HepG2 (cell line): ENCODE results near the gene CNTD1. TPM values are rescaled to one million over a fixed set of nuclear protein-coding genes. Genes with fewer than 3 reads are reported as not detected.
A peak's percentile ranks its signal among the peaks of the same experiment; 100 is the strongest.

ENCODE experiments used
- CC2D1A ChIP-seq: sonication (generic); formaldehyde crosslinking; IDR thresholded peaks from 2 replicates; pipeline ENCODE4 v1.8.1; 2023; ENCODE audit warnings: mild to moderate bottlenecking, missing genetic modification reagents
- DMTF1 ChIP-seq: sonication (generic); formaldehyde crosslinking; IDR thresholded peaks from 2 replicates; pipeline ENCODE4 v1.4.0; 2020; ENCODE audit warnings: mild to moderate bottlenecking, missing genetic modification reagents
- DR1 ChIP-seq: sonication (generic); formaldehyde crosslinking; IDR thresholded peaks from 2 replicates; pipeline ENCODE4 v1.8.0; 2021; ENCODE audit warnings: mild to moderate bottlenecking, missing genetic modification reagents, inconsistent platforms
- GABPA ChIP-seq, 2 experiments: IDR thresholded peaks; 2 replicates each; pipeline ENCODE4 v1.6.1; 2011 to 2016; ENCODE audit warnings: low read depth in 2 of 2, low read length in 1 of 2, missing biosample characterization in 1 of 2, missing genetic modification characterization in 1 of 2
- HMG20B ChIP-seq: conservative IDR thresholded peaks from 2 replicates; pipeline ENCODE4 v1.6.1; 2016; ENCODE audit warnings: missing genetic modification reagents, missing compliant biosample characterization
- HNF1B ChIP-seq: sonication (generic); formaldehyde crosslinking; IDR thresholded peaks from 2 replicates; pipeline ENCODE4 v1.5.1; 2020; ENCODE audit warnings: mild to moderate bottlenecking, moderate library complexity, missing genetic modification reagents
- HOXA3 ChIP-seq: sonication (generic); formaldehyde crosslinking; IDR thresholded peaks from 2 replicates; pipeline ENCODE4 v1.5.0; 2020; ENCODE audit warnings: missing genetic modification reagents
- IRF2 ChIP-seq: IDR thresholded peaks from 2 replicates; pipeline ENCODE4 v1.6.1; 2018; ENCODE audit warnings: missing genetic modification reagents, missing compliant biosample characterization
- KDM2A ChIP-seq: sonication (generic); formaldehyde crosslinking; IDR thresholded peaks from 2 replicates; pipeline ENCODE4 v1.4.0; 2020; ENCODE audit warnings: low read depth, missing genetic modification reagents, borderline replicate concordance
- MAFK ChIP-seq, 2 experiments: IDR thresholded peaks in 1 of 2; conservative IDR thresholded peaks in 1 of 2; 2 replicates each; pipeline ENCODE4 v1.6.1; 2011; ENCODE audit warnings: improper control_type of control experiment in 2 of 2, low read length in 2 of 2
- MED1 ChIP-seq: sonication (generic); formaldehyde crosslinking; IDR thresholded peaks from 2 replicates; pipeline ENCODE4 v1.4.0; 2020; ENCODE audit warnings: missing genetic modification reagents
- MIXL1 ChIP-seq: IDR thresholded peaks from 2 replicates; pipeline ENCODE4 v1.6.1; 2016
- NKX3-1 ChIP-seq: sonication (generic); formaldehyde crosslinking; IDR thresholded peaks from 2 replicates; pipeline ENCODE4 v1.5.0; 2020; ENCODE audit warnings: missing genetic modification reagents
- NR2F6 ChIP-seq, 2 experiments: IDR thresholded peaks; 2 replicates each; pipeline ENCODE4 v1.6.1; 2016; ENCODE audit warnings: antibody characterized with exemption in 1 of 2, mild to moderate bottlenecking in 1 of 2
- PLRG1 ChIP-seq: fragments of 450-650 bp; conservative IDR thresholded peaks from 2 replicates; pipeline ENCODE4 v1.6.1; 2016
- RARA ChIP-seq: IDR thresholded peaks from 2 replicates; pipeline ENCODE4 v1.6.1; 2016; ENCODE audit warnings: missing genetic modification reagents, missing compliant biosample characterization
- RBFOX2 ChIP-seq: fragments of 200-400 bp; formaldehyde crosslinking; IDR thresholded peaks from 2 replicates; pipeline ENCODE4 v1.6.1; 2017; ENCODE audit warnings: low read depth, mild to moderate bottlenecking, low read length
- RFXAP ChIP-seq: sonication (generic); formaldehyde crosslinking; IDR thresholded peaks from 2 replicates; pipeline ENCODE4 v1.4.0; 2020; ENCODE audit warnings: missing genetic modification reagents, borderline replicate concordance
- SAFB2 ChIP-seq: sonication (generic); formaldehyde crosslinking; IDR thresholded peaks from 2 replicates; pipeline ENCODE4 v1.5.1; 2020; ENCODE audit warnings: missing genetic modification reagents, low read depth, mild to moderate bottlenecking, borderline replicate concordance
- SMAD1 ChIP-seq: sonication (generic); formaldehyde crosslinking; IDR thresholded peaks from 2 replicates; pipeline ENCODE4 v1.4.0; 2020; ENCODE audit warnings: missing genetic modification reagents, low read depth, mild to moderate bottlenecking, borderline replicate concordance
- SP1 ChIP-seq, 2 experiments: fragments of 450-650 bp in 1 of 2; sonication (generic) in 1 of 2; formaldehyde crosslinking in 1 of 2; IDR thresholded peaks; 2 replicates each; pipeline versions ENCODE4 v1.4.0 to v1.6.1; 2016 to 2020; ENCODE audit warnings: missing genetic modification reagents in 1 of 2
- TARDBP ChIP-seq: sonication (generic); formaldehyde crosslinking; IDR thresholded peaks from 2 replicates; pipeline ENCODE4 v1.8.0; 2022; ENCODE audit warnings: mild to moderate bottlenecking, missing genetic modification reagents
- WIZ ChIP-seq: sonication (generic); formaldehyde crosslinking; IDR thresholded peaks from 2 replicates; pipeline ENCODE4 v1.5.1; 2020; ENCODE audit warnings: mild to moderate bottlenecking, missing genetic modification reagents
- ZBTB7B ChIP-seq: sonication (generic); formaldehyde crosslinking; IDR thresholded peaks from 2 replicates; pipeline ENCODE4 v1.4.0; 2020; ENCODE audit warnings: missing genetic modification reagents
- ZC3H13 ChIP-seq: sonication (generic); formaldehyde crosslinking; IDR thresholded peaks from 2 replicates; pipeline ENCODE4 v1.8.1; 2023; ENCODE audit warnings: mild to moderate bottlenecking, missing genetic modification reagents, moderate library complexity
- ZNF343 ChIP-seq: sonication (generic); formaldehyde crosslinking; IDR thresholded peaks from 2 replicates; pipeline ENCODE4 v1.4.0; 2020; ENCODE audit warnings: mild to moderate bottlenecking, missing genetic modification reagents
- ZNF446 ChIP-seq: sonication (generic); formaldehyde crosslinking; IDR thresholded peaks from 2 replicates; pipeline ENCODE4 v1.5.0; 2020; ENCODE audit warnings: mild to moderate bottlenecking, missing genetic modification reagents
- ZNF713 ChIP-seq: sonication (generic); formaldehyde crosslinking; IDR thresholded peaks from 2 replicates; pipeline ENCODE4 v1.4.0; 2020; ENCODE audit warnings: mild to moderate bottlenecking, missing genetic modification reagents
- ZNF772 ChIP-seq: sonication (generic); formaldehyde crosslinking; IDR thresholded peaks from 2 replicates; pipeline ENCODE4 v1.5.0; 2020; ENCODE audit warnings: mild to moderate bottlenecking, missing genetic modification reagents
- polyA plus RNA-seq, 8 experiments: library from polyadenylated mRNA; depleted of rRNA in 3 of 8; stranded (reverse) in 7 of 8; unstranded in 1 of 8; fragments of >200 nt; fragmentation: Illumina TruSeq in 4 of 8; extraction: Trizol in 4 of 8; gene quantifications; 2 replicates each; pipeline versions ENCODE4 v1.2.1 to v1.2.3, GENCODE V29; 2011 to 2016; ENCODE audit warnings: low read depth in 4 of 8, missing spikeins in 1 of 8, mixed read lengths in 1 of 8; ENCODE audit not compliant: insufficient read depth in 1 of 8
- total RNA-seq, 5 experiments: library from RNA; depleted of rRNA; stranded (reverse); fragments of >200 nt; fragmentation: Illumina TruSeq; extraction: Trizol; gene quantifications; 2 replicates each; pipeline ENCODE4 v1.2.3, GENCODE V29; 2016; ENCODE audit warnings: low read depth in 1 of 5

CNTD1 gene
- total and polyA plus RNA-seq, 2 of the 13 experiments (the other 11 are each of a cell fraction or from before 2014, with no cell fraction given) = 0.11 to 0.15 TPM

GRCh38 chr17:42782166-42783061 is 16.2 kb upstream of the CNTD1 start (continued):
- TF ChIP-seq SP1 (IDR thresholded peaks at IDR 0.05) (no peak), SP1 (CRISPR knock-in tag; IDR thresholded peaks at IDR 0.05) (no peak), NR2F6 (IDR thresholded peaks at IDR 0.05) (no peak), NR2F6 (CRISPR knock-in tag; IDR thresholded peaks at IDR 0.05) (no peak), HMG20B (CRISPR knock-in tag) (no peak), ZBTB7B (CRISPR knock-in tag) (peak; percentile 17; the same call in 1 of the 2 replicates), IRF2 (CRISPR knock-in tag) (no peak), DMTF1 (CRISPR knock-in tag) (no peak), DR1 (CRISPR knock-in tag) (no peak; the same call in 1 of the 2 replicates), HOXA3 (CRISPR knock-in tag) (no peak), KDM2A (CRISPR knock-in tag) (no peak; the same call in 1 of the 2 replicates), ZC3H13 (CRISPR knock-in tag) (peak; percentile 64; the same call in 1 of the 2 replicates), RARA (CRISPR knock-in tag) (no peak), HNF1B (CRISPR knock-in tag) (no peak), PLRG1 (no peak), GABPA (IDR thresholded peaks at IDR 0.05; ENCODE audit: low read depth, low read length) (no peak), GABPA (CRISPR knock-in tag; IDR thresholded peaks at IDR 0.05; ENCODE audit: low read depth) (no peak), WIZ (no peak), MIXL1 (CRISPR knock-in tag) (no peak), ZNF772 (no peak; the same call in 1 of the 2 replicates), RBFOX2 (peak; percentile 68), SAFB2 (CRISPR knock-in tag) (no peak), ZNF446 (CRISPR knock-in tag) (0 out of 2 replicates have a peak, but pooled peaks have one; percentile 54), SMAD1 (no peak), NKX3-1 (CRISPR knock-in tag) (no peak), TARDBP (CRISPR knock-in tag) (no peak), MED1 (no peak), RFXAP (CRISPR knock-in tag) (no peak), CC2D1A (no peak), ZNF713 (CRISPR knock-in tag) (no peak), ZNF343 (no peak), MAFK (conservative IDR thresholded peaks at IDR 0.05 in 1 of 2, IDR thresholded peaks at IDR 0.05 in 1 of 2; ENCODE audit: low read length in 2 of 2) (no peak)
